Keratinocyte (primary cell): Measurements from ENCODE around the gene CPEB4. TPM values are rescaled to one million over a fixed set of nuclear protein-coding genes. Genes with fewer than 3 reads are reported as not detected.

Source experiments
- DNase-seq: peaks from one replicate; pipeline ENCODE4 v3.0.0-alpha.2; 2011; ENCODE audit warnings: low read depth, missing footprints, low spot score
- FAIRE-seq: peaks from 2 replicates; lab custom pipeline; 2011; peaks lifted over from hg19 to GRCh38; lab: Jason Lieb, UNC
- H2AFZ ChIP-seq: 2 replicates; pipeline ENCODE4 v1.6.0; 2012; ENCODE audit warnings: low read length, control low read depth, inconsistent platforms; ENCODE audit not compliant: control insufficient read depth
- H3K27ac ChIP-seq: 2 replicates; pipeline ENCODE4 v1.5.1; 2011; ENCODE audit warnings: low read length; ENCODE audit not compliant: control insufficient read depth, insufficient read depth
- H3K27me3 ChIP-seq: 3 replicates; pipeline ENCODE4 v1.6.0; 2011; ENCODE audit warnings: low read length; ENCODE audit not compliant: control insufficient read depth, insufficient read depth; ENCODE audit errors: extremely low read depth
- H3K36me3 ChIP-seq, 2 experiments: 2 replicates in 1 of 2; 3 replicates in 1 of 2; pipeline ENCODE4 v1.5.1; 2011; ENCODE audit warnings: low read length in 2 of 2, mild to moderate bottlenecking in 1 of 2; ENCODE audit not compliant: control insufficient read depth in 2 of 2, insufficient read depth in 2 of 2; ENCODE audit errors: extremely low read depth in 1 of 2
- H3K4me1 ChIP-seq: 3 replicates; pipeline ENCODE4 v1.5.1; 2011; ENCODE audit warnings: low read length; ENCODE audit not compliant: control insufficient read depth, insufficient read depth; ENCODE audit errors: extremely low read depth
- H3K4me2 ChIP-seq: 3 replicates; pipeline ENCODE4 v1.6.0; 2011; ENCODE audit warnings: low read depth, low read length; ENCODE audit not compliant: control insufficient read depth, insufficient read depth; ENCODE audit errors: extremely low read depth
- H3K4me3 ChIP-seq, 3 experiments: fragments of 200-600 bp in 1 of 3; sonication (generic) in 1 of 3; 2 replicates in 2 of 3; 3 replicates in 1 of 3; pipeline ENCODE4 v1.5.1; 2011 to 2016; ENCODE audit warnings: low read length in 3 of 3, mild to moderate bottlenecking in 3 of 3, control low read depth in 2 of 3, inconsistent platforms in 1 of 3, low read depth in 1 of 3, mixed read lengths in 1 of 3, mixed run types in 1 of 3, moderate library complexity in 1 of 3; ENCODE audit not compliant: control insufficient read depth in 2 of 3, insufficient read depth in 2 of 3; ENCODE audit errors: extremely low read depth in 1 of 3
- H3K79me2 ChIP-seq: 2 replicates; pipeline ENCODE4 v1.6.0; 2012; ENCODE audit warnings: low read length; ENCODE audit not compliant: control insufficient read depth, insufficient read depth
- H3K9ac ChIP-seq: 3 replicates; pipeline ENCODE4 v1.6.0; 2011; ENCODE audit warnings: low read length; ENCODE audit not compliant: control insufficient read depth, insufficient read depth; ENCODE audit errors: extremely low read depth
- H3K9me1 ChIP-seq: 3 replicates; pipeline ENCODE4 v1.6.0; 2011; ENCODE audit warnings: low read length; ENCODE audit not compliant: control insufficient read depth, insufficient read depth; ENCODE audit errors: extremely low read depth
- H3K9me3 ChIP-seq: 2 replicates; pipeline ENCODE4 v1.5.1; 2012; ENCODE audit warnings: low read depth, low read length; ENCODE audit not compliant: control insufficient read depth
- H4K20me1 ChIP-seq: 3 replicates; pipeline ENCODE4 v1.6.0; 2011; ENCODE audit warnings: low read length; ENCODE audit not compliant: control insufficient read depth, insufficient read depth; ENCODE audit errors: extremely low read depth
- EZH2 ChIP-seq: IDR thresholded peaks from one replicate; pipeline ENCODE4 v1.6.1; 2012; ENCODE audit warnings: inconsistent platforms, mild to moderate bottlenecking, low read length, moderate library complexity
- dilution Hi-C: fragments of 300-500 bp; cut with MboI; formaldehyde crosslinking; loops from one replicate; pipeline ENCODE4 v1.7.0; 2020; ENCODE audit warnings: low sequenced_read_pairs; ENCODE audit not compliant: extremely low pct_ligation_motif_present
- polyA plus RNA-seq, 5 experiments: library from polyadenylated mRNA; depleted of rRNA in 3 of 5; stranded (reverse) in 3 of 5; stranded (forward) in 1 of 5; unstranded in 1 of 5; fragments of >200 nt; gene quantifications; 1 replicate in 1 of 5; 2 replicates in 3 of 5; 3 replicates in 1 of 5; pipeline versions ENCODE4 v1.2.1 to v1.2.3, GENCODE V29; 2011 to 2012; ENCODE audit warnings: missing spikeins in 2 of 5, low read depth in 1 of 5, low replicate concordance in 1 of 5
- TF ChIP-seq, protein P1 (sequence below), 3 experiments: IDR thresholded peaks in 1 of 3; conservative IDR thresholded peaks in 1 of 3; optimal IDR thresholded peaks in 1 of 3; 2 replicates in 2 of 3; 3 replicates in 1 of 3; pipeline versions ENCODE3 to v1.5.1; 2011; ENCODE audit warnings: low read length in 3 of 3, mild to moderate bottlenecking in 3 of 3, moderate library complexity in 2 of 3, control low read depth in 1 of 3, inconsistent platforms in 1 of 3; ENCODE audit not compliant: insufficient read depth in 2 of 3; ENCODE audit errors: extremely low read depth in 1 of 3

CPEB4 gene
- polyA plus RNA-seq, 1 donor (not counting 4 experiments of a cell fraction or from before 2014, with no cell fraction given) = 13.8 TPM

DNA sequence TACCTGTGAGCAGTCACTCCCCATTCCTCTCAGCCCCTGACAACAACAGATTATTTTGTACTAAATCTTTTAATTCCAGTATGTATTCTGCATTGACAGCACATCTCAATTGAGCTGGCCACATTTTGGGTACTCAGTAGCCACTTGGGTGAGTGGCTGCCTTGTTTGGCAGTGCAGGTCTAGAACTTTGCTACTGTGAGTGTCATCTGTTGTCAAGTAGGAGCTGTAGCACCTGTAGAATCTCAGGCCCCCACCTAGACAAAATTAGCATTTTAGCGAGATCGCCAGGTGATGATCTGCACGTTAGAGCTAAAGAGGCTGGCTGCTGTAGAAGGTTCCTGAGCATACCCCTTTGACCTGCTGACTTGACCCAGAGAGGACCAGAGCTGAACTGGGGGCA, 44.4 kb upstream of the CPEB4 start:
- H3K36me3 ChIP-seq = no peaks in the 10 kb centered on the region
- no peaks in the 10 kb centered on the region for H4K20me1 ChIP-seq
- no peaks in the 10 kb centered on the region for H3K79me2 ChIP-seq
- no peak for TF ChIP-seq EZH2
- TF ChIP-seq, protein P1, sequence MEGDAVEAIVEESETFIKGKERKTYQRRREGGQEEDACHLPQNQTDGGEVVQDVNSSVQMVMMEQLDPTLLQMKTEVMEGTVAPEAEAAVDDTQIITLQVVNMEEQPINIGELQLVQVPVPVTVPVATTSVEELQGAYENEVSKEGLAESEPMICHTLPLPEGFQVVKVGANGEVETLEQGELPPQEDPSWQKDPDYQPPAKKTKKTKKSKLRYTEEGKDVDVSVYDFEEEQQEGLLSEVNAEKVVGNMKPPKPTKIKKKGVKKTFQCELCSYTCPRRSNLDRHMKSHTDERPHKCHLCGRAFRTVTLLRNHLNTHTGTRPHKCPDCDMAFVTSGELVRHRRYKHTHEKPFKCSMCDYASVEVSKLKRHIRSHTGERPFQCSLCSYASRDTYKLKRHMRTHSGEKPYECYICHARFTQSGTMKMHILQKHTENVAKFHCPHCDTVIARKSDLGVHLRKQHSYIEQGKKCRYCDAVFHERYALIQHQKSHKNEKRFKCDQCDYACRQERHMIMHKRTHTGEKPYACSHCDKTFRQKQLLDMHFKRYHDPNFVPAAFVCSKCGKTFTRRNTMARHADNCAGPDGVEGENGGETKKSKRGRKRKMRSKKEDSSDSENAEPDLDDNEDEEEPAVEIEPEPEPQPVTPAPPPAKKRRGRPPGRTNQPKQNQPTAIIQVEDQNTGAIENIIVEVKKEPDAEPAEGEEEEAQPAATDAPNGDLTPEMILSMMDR (optimal IDR thresholded peaks at IDR 0.05 in 1 of 3, IDR thresholded peaks at IDR 0.05 in 1 of 3, conservative IDR thresholded peaks at IDR 0.05 in 1 of 3; ENCODE audit: extremely low read depth in 1 of 3, insufficient read depth in 2 of 3, low read length in 3 of 3) = no peak
- no peaks in the 10 kb centered on the region for H3K27me3 ChIP-seq
- H3K9me3 ChIP-seq = no peaks in the 10 kb centered on the region
- peaks cover 8% of the 10 kb centered on the region for H3K4me1 ChIP-seq
- no peak overlapping the region for H3K4me2 ChIP-seq
- no peaks in the 10 kb centered on the region for H3K9me1 ChIP-seq
- DNase-seq (no peak), FAIRE-seq (no peak)
- H3K27ac ChIP-seq = no peak overlapping the region
- no peak overlapping the region for H3K4me3 ChIP-seq
- H3K9ac ChIP-seq = no peak overlapping the region
- no peak overlapping the region for H2AFZ ChIP-seq
- dilution Hi-C loops = no loop called here

DNA sequence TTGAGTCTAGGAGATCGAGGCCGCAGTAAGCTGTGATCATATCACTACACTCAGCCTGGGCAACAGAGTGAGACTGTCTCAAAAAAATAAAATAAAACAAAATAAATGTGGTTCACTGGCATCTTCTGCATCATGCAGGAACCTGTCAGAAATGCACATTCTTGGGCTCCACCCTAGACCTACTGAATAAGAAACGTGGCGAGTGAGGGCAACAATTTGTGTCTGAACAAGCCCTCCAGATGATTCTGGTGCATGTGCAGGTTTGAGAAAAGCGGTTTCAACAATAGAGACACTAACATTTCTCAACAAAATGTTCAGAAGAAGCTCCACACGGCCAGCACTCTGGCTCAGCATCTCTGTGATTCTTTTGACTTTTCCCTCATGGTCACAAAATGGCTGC, 42.8 kb upstream of the CPEB4 start:
- H2AFZ ChIP-seq = peak overlapping the region; percentile 64
- no peak overlapping the region for H3K9ac ChIP-seq
- H3K9me1 ChIP-seq = no peaks in the 10 kb centered on the region
- dilution Hi-C loops = no loop called here
- no peaks in the 10 kb centered on the region for H3K9me3 ChIP-seq
- no peak for TF ChIP-seq EZH2
- TF ChIP-seq, protein P1 (optimal IDR thresholded peaks at IDR 0.05 in 1 of 3, IDR thresholded peaks at IDR 0.05 in 1 of 3, conservative IDR thresholded peaks at IDR 0.05 in 1 of 3; ENCODE audit: extremely low read depth in 1 of 3, insufficient read depth in 2 of 3, low read length in 3 of 3) = no peak
- H3K79me2 ChIP-seq = no peaks in the 10 kb centered on the region
- H3K27me3 ChIP-seq = no peaks in the 10 kb centered on the region
- FAIRE-seq (no peak), DNase-seq (peak; percentile 35)
- H3K4me3 ChIP-seq = no peak overlapping the region
- H3K27ac ChIP-seq = no peak overlapping the region
- peak overlapping the region; percentile 13 for H3K4me2 ChIP-seq
- no peaks in the 10 kb centered on the region for H3K36me3 ChIP-seq
- no peaks in the 10 kb centered on the region for H4K20me1 ChIP-seq
- H3K4me1 ChIP-seq = peaks cover 8% of the 10 kb centered on the region
